Measurements from ENCODE around the gene CADM1.

- no peak for TF ChIP-seq CTCF (conservative IDR thresholded peaks at IDR 0.05; ENCODE audit: low read depth in 2 of 2)
- TF ChIP-seq POLR2AphosphoS5 (IDR thresholded peaks at IDR 0.05; ENCODE audit: low read depth) = no peak
- no peak for TF ChIP-seq EZH2 (IDR thresholded peaks at IDR 0.05; ENCODE audit: low read depth, unreplicated experiment)
- TF ChIP-seq ETS1 (IDR thresholded peaks at IDR 0.05) = no peak
- TF ChIP-seq REST (IDR thresholded peaks at IDR 0.05; ENCODE audit: unreplicated experiment) = no peak
- no peak for TF ChIP-seq CREB1 (CRISPR knock-in tag; IDR thresholded peaks at IDR 0.05; ENCODE audit: low read depth)
- TF ChIP-seq EZH2phosphoT487 (IDR thresholded peaks at IDR 0.05; ENCODE audit: unreplicated experiment) = no peak
- TF ChIP-seq JUNB (IDR thresholded peaks at IDR 0.05; ENCODE audit: unreplicated experiment) = no peak
- no peak for TF ChIP-seq ZNF462 (CRISPR knock-in tag; IDR thresholded peaks at IDR 0.05)
- no peak for TF ChIP-seq ZNF331 (CRISPR knock-in tag; IDR thresholded peaks at IDR 0.05; ENCODE audit: low read depth)
- TF ChIP-seq STAT1 (IDR thresholded peaks at IDR 0.05; ENCODE audit: unreplicated experiment) = no peak
- no peak for TF ChIP-seq NANOG (IDR thresholded peaks at IDR 0.05; ENCODE audit: borderline replicate concordance)
Measured at GRCh38 chr11:115506954-115507675, 2.9 kb upstream of the CADM1 start.
